GM21423 (cell line): ENCODE results near the gene ZPLD1.
A peak's percentile ranks its signal among the peaks of the same experiment; 100 is the strongest.

ENCODE experiments used
- ATAC-seq: cut with Tn5 transposase; IDR thresholded peaks from one replicate; pipeline ENCODE4 v1.9.1; 2021; ENCODE audit warnings: mild to moderate bottlenecking, moderate library complexity; ENCODE audit not compliant: unreplicated experiment

ZPLD1 gene

DNA sequence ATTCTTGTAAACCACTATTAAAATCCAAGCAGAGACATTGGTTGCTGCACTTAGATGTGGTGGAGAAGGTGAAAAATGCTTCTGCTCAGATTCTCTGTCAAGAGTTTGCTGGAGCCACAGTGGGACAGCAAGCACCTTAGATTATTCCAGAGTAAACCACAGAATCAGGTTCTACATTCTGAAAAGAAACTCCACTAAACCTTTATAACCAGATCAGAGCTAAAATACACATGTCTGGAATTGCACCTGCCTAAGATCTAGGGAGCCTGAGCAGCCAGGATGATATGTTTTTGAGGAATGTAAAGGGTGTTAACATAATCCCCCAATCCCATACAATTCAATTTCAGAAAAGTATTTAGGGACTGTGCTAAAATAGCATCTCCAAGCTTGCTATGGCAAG is at the start of gene ZPLD1:
Gene ZPLD1, plus strand, starts transcription at position 301 of the 400 bp plus-strand sequence. CDS start 3,473 bp downstream, outside the sequence.
- no peak for ATAC-seq

DNA sequence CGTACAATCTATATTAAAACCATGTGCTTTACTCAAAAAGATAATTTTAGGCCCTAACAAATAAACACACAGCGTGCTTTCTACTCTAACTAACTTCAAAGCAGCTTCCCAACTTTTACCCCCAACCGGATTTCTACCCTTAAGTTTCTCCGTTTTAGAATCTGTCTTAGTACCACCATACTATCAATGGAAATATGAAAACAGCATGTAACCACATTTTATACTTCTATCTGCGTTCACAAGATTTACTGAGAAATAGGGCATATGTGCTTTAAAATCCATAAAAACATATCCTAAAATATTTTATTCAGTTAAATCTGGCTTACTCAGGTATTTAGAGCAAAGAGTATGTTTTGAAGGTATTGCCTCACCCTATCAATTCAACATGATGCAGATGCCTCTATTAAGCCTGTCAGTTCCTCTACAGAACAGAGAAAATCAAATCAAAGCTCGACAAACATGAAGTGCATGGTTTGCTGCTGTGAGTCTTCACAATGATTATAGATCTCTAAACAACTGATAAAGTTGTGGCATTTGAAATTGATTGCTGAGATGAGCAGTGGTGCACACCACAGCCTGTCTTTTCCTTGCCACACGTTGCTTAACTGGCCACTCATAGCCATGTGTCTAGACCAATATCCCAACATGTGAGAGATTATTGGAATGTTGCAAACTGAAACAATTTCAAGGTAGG is 44.5 kb upstream of the ZPLD1 start:
- no peak for ATAC-seq

DNA sequence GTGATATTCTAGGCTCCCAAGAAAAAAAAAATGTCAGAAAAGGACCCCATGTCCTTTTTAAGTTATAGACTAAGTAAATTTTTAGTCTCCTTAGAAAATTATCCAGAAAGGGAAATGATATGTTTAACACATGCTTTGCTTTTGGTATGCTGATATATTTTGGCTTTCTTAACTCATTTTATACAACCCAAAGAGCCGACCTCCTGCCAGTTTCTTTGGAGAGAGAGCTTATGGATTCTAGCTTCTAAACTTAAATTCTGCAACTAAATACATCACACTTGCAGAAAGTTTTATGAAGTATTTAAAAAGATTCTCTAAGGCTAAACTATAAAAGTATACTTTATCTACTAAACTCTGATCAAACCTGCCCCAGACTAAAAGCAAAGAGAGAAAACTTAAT is 43.9 kb upstream of the ZPLD1 start:
- no peak for ATAC-seq

DNA sequence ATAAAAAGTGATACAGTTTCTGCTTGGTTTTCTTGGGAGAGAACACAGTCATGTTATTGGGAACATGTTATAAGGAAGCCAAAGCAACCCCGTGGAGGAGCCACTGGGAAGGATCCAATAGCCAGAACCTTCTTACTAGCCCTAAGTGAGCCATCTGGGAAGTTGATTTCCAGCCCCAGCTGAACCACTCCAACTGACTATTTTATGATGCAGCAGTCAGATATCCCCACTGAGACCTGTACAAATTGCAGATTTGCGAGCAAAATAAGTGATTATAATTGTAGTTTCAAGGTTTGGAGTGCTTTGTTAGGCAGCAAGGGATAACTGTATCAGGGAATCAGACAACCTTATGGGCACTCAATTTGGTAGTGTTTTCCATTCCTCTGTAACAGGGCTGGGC is 43.3 kb upstream of the ZPLD1 start:
- ATAC-seq = no peak

DNA sequence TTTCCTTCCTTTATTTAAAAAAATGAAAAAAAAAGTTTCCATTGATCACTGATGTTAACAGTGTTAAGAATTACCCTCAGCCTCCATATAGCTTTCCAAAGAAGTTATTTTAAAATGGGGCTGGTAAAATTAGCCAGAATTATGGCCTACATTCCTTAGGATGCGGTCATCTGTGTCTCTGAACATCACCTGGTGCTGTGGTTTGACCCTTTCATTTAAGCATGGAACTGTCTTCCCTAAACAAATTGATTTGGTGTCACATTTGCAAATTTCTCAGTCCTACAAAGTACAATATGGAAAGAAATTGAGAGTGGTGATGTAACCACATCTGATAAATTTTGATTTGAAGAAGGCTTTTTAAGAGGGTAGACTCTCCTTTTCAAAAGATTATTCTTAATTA is 40.3 kb upstream of the ZPLD1 start:
- ATAC-seq = no peak

DNA sequence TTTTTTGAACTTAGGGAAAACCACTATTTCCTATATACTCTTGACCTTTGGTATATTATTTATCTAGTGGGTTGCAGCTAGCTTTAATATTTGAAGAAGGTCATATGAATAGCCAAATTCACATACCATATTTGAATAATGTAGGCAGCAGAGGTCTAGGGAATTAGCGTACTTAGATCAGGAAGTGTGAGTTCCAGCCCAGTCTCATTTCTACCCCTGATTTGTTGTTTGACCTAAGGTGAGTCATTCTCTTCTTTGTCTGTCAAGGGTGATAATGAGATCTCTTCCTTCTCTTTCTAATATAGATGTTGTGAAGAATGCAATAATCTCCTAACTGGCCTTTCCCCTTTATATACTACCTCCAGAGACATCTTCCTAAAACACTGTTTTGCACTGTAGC is 36.6 kb upstream of the ZPLD1 start:
- no peak for ATAC-seq

DNA sequence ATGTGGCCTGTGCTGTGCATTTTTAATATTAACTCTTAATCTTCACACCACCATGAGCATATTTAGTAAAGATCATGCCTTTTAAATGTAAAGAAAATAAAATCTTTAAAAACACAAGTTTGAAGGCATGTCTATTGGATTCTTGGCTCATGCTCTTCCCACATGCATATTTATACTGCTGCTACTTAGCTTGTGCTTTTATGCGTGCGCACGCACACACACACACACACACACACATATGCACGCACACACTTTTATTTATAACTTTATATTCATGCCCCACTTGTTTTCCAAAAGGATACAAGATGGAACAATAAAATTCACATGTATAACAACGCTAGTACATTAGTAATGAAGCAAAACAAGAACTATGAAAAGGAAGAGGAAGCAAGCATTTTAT is 36.1 kb upstream of the ZPLD1 start:
- ATAC-seq = no peak

DNA sequence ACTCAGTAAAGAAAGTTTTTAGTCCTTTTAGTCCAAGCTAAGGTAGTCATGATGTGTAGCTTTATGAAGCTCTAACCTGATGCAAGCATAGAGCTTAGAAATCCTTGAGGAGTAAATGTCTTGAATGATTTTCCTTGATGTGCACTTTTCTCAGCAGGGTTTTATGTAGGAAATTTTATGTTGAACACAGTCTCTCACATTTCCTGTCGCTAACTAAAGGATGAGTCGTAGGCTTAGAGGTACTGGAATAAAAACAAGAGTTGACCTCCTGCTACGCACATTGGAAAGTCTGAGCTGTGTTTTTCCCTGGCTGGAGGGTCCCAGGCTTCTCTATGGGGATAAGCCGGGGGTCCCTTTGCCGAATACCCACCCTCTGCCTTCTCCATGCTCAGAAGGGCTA is 34.7 kb upstream of the ZPLD1 start:
- no peak for ATAC-seq

DNA sequence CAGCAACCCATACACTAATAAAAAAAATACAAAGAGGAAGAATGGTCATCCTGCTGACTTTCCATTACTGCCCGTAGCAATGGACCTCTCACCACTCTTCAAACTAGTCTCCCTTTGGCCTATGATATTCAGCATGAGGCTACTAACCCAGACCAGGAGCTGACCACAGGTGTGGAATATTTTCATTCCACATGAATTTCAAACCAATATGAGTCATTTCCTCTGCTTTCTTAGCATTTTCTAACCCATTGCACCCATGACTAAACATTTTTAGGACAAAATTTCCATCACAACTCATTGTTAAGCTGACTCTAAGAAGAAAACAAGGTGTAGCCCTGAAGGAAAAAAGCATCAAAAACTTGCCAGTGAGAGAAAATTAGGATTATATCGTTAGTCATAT is 34.0 kb upstream of the ZPLD1 start:
- ATAC-seq = no peak

DNA sequence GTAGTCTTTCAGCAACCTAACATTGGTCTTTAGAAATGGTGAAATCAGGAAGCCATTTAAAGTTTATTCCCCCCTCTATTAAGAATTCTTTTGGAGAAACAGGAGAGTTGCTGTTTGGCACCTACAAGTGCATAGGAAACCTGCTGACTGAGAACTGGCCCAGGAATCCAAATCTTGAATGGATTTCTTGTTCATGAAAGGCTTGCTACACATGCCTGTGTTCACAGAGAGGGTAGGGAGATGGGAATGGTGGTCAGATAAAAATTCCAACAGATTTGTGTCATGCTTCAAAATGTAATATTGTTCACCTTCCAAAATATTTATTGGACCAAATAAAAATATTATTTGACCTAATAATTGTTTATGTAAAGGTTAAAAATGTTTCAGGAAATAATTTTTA is 24.2 kb upstream of the ZPLD1 start:
- ATAC-seq = no peak

DNA sequence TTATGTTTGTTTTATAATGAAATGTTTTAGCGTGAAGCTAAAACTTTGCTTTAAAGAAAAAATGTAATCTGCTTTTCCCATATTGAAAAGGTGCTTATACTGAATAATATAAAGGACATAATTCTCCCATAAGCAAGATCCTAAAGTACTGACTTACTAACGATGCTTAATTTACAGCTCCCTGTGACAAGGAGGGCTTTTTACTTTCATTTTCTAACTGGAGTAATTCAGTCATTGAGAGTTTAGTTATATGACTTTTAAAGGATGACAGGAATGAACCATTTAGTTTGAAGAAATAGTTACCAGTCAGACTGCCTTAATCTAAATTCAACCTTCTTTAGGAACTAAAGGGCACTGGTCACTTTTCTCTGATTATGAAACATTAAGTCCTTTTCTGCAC is 19.3 kb upstream of the ZPLD1 start:
- ATAC-seq = peak; percentile 54

DNA sequence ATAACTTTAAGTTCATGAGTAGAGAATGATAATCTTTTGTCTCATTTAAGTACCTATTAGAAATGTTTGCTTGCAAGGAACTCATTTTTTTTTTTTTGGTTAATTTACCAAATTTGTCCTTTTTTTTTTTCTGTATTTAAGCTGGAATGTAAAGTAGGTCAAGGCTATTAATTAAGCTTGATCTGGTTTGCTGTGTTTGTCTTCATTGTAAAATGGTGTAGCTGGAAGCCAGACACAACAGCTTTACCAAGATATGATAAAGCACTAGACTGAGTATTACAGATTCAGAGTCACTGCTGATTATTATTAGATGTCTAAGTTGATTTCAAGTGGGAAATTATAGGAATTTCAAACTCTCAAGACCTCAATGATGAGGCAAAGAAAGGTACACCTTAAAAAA is 15.0 kb upstream of the ZPLD1 start:
- ATAC-seq = no peak

DNA sequence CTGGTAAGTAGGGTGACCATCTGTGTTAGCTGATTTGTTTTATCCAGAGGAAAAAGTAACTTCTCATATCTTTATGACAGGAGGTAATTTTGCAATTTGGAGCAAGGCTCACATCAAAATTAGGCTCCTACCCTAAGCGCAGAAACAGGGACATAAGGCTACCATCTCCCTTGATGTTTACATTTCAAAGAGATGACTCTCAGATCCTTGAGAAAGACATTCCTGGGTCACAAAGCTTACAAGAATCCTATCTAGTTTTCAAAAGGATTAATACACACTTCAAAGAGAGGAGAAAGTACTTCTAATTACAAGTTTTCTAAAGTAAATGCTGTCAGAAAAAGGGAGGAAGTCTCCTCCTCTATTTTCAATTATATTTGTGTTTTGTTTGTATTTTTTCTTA is 7.0 kb downstream of the ZPLD1 start:
- no peak for ATAC-seq

DNA sequence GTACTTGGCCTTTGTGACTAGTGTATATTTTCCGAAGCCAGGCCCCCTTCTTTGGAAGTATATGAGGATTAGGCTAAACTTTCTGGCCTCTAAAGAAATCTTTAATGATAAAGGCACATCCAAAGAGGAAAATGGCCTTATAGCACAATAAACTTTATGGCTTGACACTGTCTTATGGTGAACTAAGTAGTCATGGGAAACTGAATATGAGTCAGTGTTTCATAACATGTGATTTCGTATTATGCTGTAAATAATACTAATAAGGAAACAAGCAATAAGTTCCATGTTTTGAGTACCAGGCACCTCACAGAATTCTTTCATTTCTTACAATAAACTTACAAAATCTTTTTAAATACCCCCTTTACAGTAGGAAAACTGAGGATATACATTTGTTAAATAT is 8.2 kb downstream of the ZPLD1 start:
- no peak for ATAC-seq

DNA sequence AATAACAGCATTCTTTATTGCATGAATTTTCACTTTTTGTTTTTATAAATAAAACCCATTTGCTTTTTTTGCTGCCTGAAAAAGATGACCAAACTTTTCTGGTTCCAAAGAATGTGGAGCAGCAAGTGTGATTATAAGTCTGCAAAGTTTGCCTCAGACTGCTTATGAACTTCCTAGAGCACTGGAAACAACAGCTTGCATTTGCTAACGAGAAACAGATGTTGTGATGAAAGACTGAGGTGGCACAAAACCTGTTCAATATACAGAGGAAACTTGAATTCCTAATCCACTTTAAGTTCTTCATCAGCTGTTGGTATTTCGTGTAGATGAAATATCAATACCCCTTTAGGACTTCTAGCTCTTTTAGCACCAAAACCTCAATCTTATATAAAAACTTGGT is 9.3 kb downstream of the ZPLD1 start:
- no peak for ATAC-seq

DNA sequence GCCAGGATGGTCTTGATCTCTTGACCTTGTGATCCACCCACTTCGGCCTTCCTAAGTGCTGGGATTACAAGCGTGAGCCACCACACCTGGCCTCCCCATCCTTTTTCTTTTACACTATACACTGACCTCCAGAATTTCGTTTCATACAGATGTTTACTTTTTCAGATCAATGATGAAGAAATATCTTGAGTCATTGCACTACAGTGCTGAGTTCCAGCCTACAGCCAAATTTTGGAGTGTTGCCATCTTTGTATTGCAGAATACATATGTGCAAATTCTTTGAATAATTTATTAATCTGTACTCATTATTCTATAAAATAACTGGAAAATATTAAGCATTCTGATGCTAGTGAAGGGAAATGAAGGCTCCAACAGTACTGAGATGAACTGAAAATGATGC is 12.5 kb downstream of the ZPLD1 start:
- ATAC-seq = no peak

DNA sequence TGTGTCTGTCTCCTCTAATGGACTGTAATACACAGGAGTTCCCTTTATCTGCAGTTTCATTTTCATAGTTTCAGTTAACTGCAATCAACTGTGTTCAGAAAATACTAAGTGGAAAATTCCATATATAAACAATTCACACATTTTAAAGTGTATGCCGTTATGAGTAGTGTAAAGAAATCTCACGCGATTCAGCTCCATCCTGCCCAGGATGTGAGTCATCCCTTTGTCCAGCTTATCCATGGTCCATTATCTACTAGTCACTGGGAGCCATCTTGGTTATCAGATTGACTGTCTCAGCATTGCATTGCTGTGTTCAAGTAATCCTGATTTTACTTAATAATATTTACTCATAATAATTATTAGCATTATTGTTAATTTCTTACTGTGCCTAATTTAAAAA is 14.5 kb downstream of the ZPLD1 start:
- no peak for ATAC-seq

DNA sequence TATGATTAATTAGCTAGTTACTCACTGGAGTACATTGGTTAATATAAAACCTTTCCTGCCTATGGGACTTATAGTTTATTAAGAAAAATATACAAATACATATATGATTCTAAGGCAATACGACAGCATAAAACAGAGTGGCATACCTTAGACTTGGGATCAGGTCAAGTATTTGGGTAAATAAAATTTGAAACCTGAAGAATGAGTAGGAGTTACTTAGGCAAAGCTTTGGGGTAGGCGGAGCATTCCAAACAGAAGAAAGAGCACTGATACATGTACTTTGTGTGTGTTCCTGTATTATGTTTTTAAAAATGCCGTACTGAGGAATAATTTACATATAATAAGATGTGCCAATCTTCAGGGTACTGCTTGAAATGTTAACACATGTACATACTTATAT is 15.1 kb downstream of the ZPLD1 start:
- ATAC-seq = no peak

DNA sequence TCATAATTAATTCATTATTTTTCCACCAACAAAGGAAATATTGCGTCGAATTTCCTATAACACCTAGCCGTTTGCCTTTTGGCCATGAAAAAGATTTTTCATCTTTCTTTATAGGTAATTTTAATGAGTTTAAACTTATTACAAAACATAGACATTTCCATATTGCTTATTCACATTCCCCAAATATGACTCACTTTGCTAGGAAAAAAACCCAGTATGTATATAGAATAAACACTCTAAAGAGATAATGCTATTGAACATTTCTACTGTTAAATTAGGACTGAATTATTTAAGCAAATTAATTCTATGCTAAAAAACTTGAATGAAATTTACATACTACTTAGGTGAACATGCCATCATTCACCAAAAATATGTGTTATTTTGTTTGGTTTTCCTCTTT is 16.2 kb downstream of the ZPLD1 start:
- no peak for ATAC-seq

DNA sequence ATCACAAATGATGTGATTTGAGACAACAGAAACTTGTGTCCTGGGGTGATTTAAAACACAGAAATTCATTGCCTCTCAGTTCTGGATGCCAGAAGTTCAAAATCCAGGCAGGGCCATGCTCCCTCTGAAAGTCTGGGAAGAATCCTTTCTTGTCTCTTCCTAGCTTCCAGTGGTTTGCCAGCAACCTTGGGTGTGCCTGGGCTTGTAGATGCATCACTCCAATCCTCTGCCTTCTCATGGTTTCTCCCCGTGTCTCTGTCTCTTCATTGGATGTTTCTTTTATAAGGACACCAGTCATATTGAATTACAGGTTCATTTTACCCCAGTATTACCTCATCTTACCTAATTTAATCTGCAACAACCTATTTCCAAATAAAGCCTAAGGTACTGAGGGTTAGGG is 16.7 kb downstream of the ZPLD1 start:
- no peak for ATAC-seq

DNA sequence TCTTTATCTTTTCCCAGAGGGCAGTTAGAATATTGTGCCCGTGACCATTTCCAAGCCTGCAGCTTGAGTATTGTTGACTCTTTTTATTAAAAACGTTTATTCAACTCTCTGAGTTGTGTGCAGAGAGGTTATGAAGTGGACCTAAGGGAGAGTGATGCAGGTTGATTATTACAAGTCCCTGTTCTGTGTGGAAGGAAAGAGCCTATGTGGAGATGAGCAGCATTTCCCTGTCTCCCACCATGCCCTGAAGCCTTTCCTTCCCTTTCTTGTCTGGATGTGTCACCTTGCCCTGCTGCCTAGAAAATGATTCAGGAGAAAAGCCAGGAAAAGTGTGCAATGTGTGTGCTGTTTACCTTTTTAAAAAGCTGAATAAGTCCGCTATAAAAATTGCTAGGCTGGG is 19.4 kb downstream of the ZPLD1 start:
- no peak for ATAC-seq

DNA sequence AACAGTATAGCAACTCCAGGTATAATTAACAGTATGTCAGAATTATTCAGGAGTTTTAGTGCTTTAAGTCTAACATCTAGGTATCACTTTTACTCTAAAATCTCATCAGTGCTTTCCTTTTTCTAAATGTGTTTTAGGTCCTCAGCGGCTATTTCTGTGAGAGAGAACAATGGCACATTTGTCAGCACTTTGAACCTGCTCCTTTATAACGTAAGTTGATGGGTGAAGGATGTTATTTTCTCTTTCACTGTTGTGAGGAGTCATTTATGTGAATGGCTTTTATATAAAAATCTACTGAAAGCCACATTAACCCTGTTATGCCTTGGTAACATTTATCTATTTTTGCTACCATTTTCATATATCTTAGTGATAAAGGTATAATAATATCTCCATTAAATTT is 22.8 kb downstream of the ZPLD1 start:
- no peak for ATAC-seq

DNA sequence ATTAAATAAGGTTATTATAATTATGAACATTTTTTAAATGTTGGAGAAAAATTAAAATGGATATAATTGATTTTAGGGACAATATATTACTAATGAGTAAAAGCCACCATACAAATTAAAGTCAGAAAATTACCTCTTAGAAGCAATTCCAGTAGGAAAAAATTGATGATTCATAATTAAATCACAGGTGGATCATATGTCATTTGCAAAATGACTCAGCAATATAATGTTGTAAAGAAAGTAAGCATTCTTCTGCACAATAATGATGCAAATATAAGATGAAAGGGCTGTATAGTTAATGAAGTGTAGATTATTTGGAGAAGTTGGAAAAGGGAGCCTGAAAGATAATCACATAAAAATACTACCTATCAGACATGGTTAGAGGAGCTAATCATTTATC is 25.8 kb downstream of the ZPLD1 start:
- no peak for ATAC-seq
